WTC11 (cell line): Measurements from ENCODE around the gene ZNF853. TPM values are rescaled to one million over a fixed set of nuclear protein-coding genes. Genes with fewer than 3 reads are reported as not detected.
"Not testable (repeated sequence)": the region's sequence is repeated elsewhere in the genome, so short reads cannot be mapped to it uniquely, and the experiment has no call there.

Source experiments
- ATAC-seq: fragments of 200-7000 bp; cut with Tn5 transposase; 2 replicates; pipeline ENCODE4 v1.10.0; 2021; ENCODE audit warnings: mild to moderate bottlenecking, moderate library complexity
- CTCF ChIA-PET: fragments of 300-600 bp; sonication (Branson Sonifier 250); formaldehyde crosslinking; loops from one replicate; lab custom pipeline; 2021; ENCODE audit warnings: antibody characterized with exemption; lab: Charles Lee
- POLR2A ChIA-PET: fragments of 350-600 bp; sonication (Branson Sonifier 250); formaldehyde crosslinking; loops from one replicate; lab custom pipeline; 2021; ENCODE audit warnings: antibody characterized with exemption; lab: Charles Lee
- DNase-seq: peaks from one replicate; pipeline ENCODE4 v3.0.0; 2021; ENCODE audit warnings: low spot score
- H3K27ac Mint-ChIP-seq: 2 replicates; pipeline ENCODE4 v1.8.0; 2021; ENCODE audit warnings: mixed read lengths
- H3K27me3 Mint-ChIP-seq: 2 replicates; pipeline ENCODE4 v1.8.0; 2021; ENCODE audit warnings: low read depth, mild to moderate bottlenecking, moderate library complexity, mixed read lengths
- H3K36me3 Mint-ChIP-seq: 2 replicates; pipeline ENCODE4 v1.8.0; 2021; ENCODE audit warnings: mixed read lengths
- H3K4me1 Mint-ChIP-seq: 2 replicates; pipeline ENCODE4 v1.8.0; 2022; ENCODE audit warnings: mixed read lengths
- H3K4me3 Mint-ChIP-seq: 2 replicates; pipeline ENCODE4 v1.8.0; 2021; ENCODE audit warnings: mild to moderate bottlenecking, moderate library complexity, mixed read lengths
- H3K9me3 Mint-ChIP-seq: 2 replicates; pipeline ENCODE4 v1.8.0; 2021; ENCODE audit warnings: mixed read lengths
- CBFB ChIP-seq: sonication (generic); formaldehyde crosslinking; IDR thresholded peaks from 2 replicates; pipeline ENCODE4 v1.8.1; 2022; ENCODE audit warnings: mild to moderate bottlenecking, low read depth, missing genetic modification reagents
- ELF4 ChIP-seq: sonication (generic); formaldehyde crosslinking; IDR thresholded peaks from 2 replicates; pipeline ENCODE4 v1.8.1; 2022; ENCODE audit warnings: low read depth, mild to moderate bottlenecking, moderate library complexity, missing genetic modification reagents
- GRHL2 ChIP-seq: fragments of 250-450 bp; sonication (Bioruptor Pico); IDR thresholded peaks from 2 replicates; pipeline ENCODE4 v1.8.0; 2022; ENCODE audit warnings: mild to moderate bottlenecking, moderate library complexity; ENCODE audit not compliant: insufficient replicate concordance, severe bottlenecking
- HMGA2 ChIP-seq: fragments of 250-450 bp; sonication (Bioruptor Pico); IDR thresholded peaks from 2 replicates; pipeline ENCODE4 v1.4.0; 2021; ENCODE audit warnings: mild to moderate bottlenecking, moderate library complexity
- NFYB ChIP-seq: sonication (generic); formaldehyde crosslinking; conservative IDR thresholded peaks from 2 replicates; pipeline ENCODE4 v1.8.0; 2022; ENCODE audit warnings: low read depth, missing genetic modification reagents
- NR1H2 ChIP-seq: sonication (generic); formaldehyde crosslinking; IDR thresholded peaks from 2 replicates; pipeline ENCODE4 v1.9.0; 2021; ENCODE audit warnings: mild to moderate bottlenecking, moderate library complexity, missing genetic modification reagents
- OVOL2 ChIP-seq: fragments of 250-450 bp; sonication (Bioruptor Pico); IDR thresholded peaks from 2 replicates; pipeline ENCODE4 v1.9.0; 2021; ENCODE audit warnings: mild to moderate bottlenecking, borderline replicate concordance
- SMAD3 ChIP-seq: sonication (generic); formaldehyde crosslinking; IDR thresholded peaks from 2 replicates; pipeline ENCODE4 v1.8.0; 2022; ENCODE audit warnings: missing genetic modification reagents, mild to moderate bottlenecking, borderline replicate concordance
- SMAD4 ChIP-seq: sonication (generic); formaldehyde crosslinking; IDR thresholded peaks from 2 replicates; pipeline ENCODE4 v1.8.0; 2022; ENCODE audit warnings: mild to moderate bottlenecking, missing genetic modification reagents
- ZBTB21 ChIP-seq: sonication (generic); formaldehyde crosslinking; IDR thresholded peaks from 2 replicates; pipeline ENCODE4 v1.8.1; 2023; ENCODE audit warnings: mild to moderate bottlenecking, missing genetic modification reagents, borderline replicate concordance
- ZNF317 ChIP-seq: sonication (generic); formaldehyde crosslinking; IDR thresholded peaks from 2 replicates; pipeline ENCODE4 v1.8.1; 2023; ENCODE audit warnings: low read depth, mild to moderate bottlenecking, moderate library complexity, missing genetic modification reagents, borderline replicate concordance
- total RNA-seq: library from RNA; stranded (reverse); gene quantifications from 3 replicates; pipeline ENCODE4 v1.2.3, GENCODE V29; 2021
- TF ChIP-seq, protein P1 (sequence below): sonication (generic); formaldehyde crosslinking; conservative IDR thresholded peaks from 2 replicates; pipeline ENCODE4 v1.8.1; 2022; ENCODE audit warnings: mild to moderate bottlenecking, missing genetic modification reagents
- TF ChIP-seq, protein P2 (sequence below): sonication (generic); formaldehyde crosslinking; IDR thresholded peaks from 2 replicates; pipeline ENCODE4 v1.8.1; 2023; ENCODE audit warnings: mild to moderate bottlenecking, missing genetic modification reagents, moderate library complexity

ZNF853 gene
- total RNA-seq, 1 experiment from 2014 or later: 7.7 TPM

DNA sequence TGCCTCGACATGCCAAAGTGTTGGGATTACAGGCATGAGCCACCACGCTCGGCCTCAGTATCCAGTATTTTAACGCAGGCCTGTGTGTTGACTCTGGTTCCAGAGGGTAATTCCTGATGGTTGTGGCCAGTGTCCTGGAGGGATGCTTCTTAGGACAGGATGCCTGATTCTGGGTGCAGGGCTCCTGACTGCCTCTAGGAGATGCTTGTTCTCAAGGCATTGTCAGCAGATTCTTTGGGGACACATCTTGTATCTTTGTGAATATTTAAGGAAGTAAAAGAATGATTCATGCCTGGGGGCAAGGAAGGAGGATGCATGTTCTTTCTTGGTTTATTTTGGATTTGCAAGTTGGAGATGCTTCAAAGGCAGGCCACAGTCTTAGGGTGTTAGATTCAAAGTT is 36.0 kb upstream of the ZNF853 start (continued):
- no peak for TF ChIP-seq ELF4 (CRISPR knock-in tag)
- TF ChIP-seq, protein P1, sequence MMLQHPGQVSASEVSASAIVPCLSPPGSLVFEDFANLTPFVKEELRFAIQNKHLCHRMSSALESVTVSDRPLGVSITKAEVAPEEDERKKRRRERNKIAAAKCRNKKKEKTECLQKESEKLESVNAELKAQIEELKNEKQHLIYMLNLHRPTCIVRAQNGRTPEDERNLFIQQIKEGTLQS (CRISPR knock-in tag): no peak

DNA sequence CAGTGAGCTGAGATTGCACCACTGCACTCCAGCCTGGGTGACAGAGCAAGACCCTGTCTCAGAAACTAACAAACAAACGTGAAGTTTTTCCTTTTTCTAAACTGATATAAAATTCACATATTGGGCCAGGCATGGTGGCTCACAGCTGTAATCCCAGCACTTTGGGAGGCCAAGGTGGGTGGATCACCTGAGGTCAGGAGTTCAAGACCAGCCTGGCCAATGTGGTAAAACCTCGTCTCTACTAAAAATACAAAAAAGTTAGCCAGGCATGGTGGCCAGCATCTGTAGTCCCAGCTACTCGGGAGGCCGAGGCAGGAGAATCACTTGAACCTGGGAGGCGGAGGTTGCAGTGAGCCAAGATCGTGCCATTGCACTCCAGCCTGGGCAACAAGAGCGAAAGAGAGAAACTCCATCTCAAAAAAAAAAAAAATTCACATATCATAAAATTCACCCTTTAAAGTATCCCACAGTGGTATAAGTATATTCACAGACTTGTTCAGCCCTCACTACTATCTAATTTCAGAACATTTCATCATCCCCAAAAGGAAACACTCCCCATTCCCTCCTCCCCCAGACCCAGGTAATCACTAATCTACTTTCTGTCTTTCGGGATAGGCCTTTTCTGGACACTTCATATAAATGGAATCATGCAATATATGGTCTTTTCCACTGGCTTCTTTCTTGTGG is 29.5 kb upstream of the ZNF853 start:
- H3K36me3 Mint-ChIP-seq: peaks cover 62% of the 10 kb centered on the region
- H3K27me3 Mint-ChIP-seq, H3K9me3 Mint-ChIP-seq, DNase-seq, H3K4me1 Mint-ChIP-seq, POLR2A ChIA-PET, ATAC-seq, H3K27ac Mint-ChIP-seq, H3K4me3 Mint-ChIP-seq: not testable (repeated sequence)
- CTCF ChIA-PET: interaction anchor here (0.9 kb wide), 1 partner anchor 10 kb away, joined by 3 read pairs; no protein-coding TSS in a partner anchor

DNA sequence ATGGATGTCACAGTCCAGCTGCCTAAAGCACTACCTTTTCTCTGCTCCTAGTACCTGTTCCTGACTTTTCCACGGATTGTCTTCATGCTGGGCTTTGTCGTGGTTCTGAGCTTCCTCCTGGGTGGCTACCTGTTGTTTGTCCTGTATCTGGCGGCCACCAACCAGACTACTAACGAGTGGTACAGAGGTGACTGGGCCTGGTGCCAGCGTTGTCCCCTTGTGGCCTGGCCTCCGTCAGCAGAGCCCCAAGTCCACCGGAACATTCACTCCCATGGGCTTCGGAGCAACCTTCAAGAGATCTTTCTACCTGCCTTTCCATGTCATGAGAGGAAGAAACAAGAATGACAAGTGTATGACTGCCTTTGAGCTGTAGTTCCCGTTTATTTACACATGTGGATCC is 26.8 kb upstream of the ZNF853 start:
- ATAC-seq: no peak
- ChIA-PET CTCF (interaction anchor here (0.6 kb wide), 1 partner anchor 42 kb away, joined by 3 read pairs; no protein-coding TSS in a partner anchor), POLR2A (interaction anchor here (1.2 kb wide), 1 partner anchor 73 kb away, joined by 4 read pairs; no protein-coding TSS in a partner anchor)
- Mint-ChIP-seq H3K27ac (no peak overlapping the region), H3K4me3 (peak overlapping the region; percentile 11; the same call in 1 of the 2 replicates), H3K4me1 (peaks cover 9% of the 10 kb centered on the region), H3K9me3 (no peaks in the 10 kb centered on the region), H3K27me3 (no peaks in the 10 kb centered on the region; the same call in 1 of the 2 replicates), H3K36me3 (peaks cover 50% of the 10 kb centered on the region)
- TF ChIP-seq SMAD4 (CRISPR knock-in tag) (no peak), ZNF317 (CRISPR knock-in tag) (no peak), HMGA2 (CRISPR knock-in tag) (no peak)
- no peak for DNase-seq

DNA sequence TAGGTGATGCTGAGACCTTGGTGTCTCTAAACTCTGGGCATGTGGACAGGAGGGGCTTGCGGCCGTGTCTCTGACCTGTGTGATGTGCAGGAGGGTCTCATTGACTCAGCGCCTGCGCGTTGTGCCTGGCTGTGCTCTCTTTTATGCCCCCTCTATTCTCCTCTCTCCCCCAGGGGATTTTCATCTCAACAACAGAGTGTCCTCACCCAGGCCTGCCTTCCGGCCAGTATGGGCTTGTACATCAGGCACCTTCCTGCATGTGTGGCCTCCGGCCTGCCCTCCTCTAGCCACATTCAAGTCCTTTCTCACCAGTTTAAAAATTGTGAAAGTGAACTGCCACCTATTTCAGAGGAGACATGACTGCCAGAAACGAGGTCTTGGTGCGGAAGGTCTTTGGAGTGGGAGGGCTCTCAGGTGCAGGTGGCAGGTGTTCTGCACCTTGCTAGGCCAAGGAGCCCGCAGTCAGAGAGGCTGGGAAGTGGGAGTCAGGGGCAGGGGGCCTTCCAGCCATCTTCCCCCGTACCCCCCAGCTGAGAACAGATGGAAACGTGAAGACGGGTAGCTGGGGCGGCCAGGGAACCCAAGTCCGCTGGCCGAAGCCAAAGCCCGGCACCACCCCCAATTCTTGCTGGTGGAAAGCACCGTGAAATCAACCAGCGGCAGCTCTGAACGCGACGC is 26.1 kb upstream of the ZNF853 start:
- ATAC-seq (peak; percentile 13), DNase-seq (no peak)
- 0 out of 2 replicates have a peak overlapping the region, but pooled peaks have one; percentile 65 for H3K27ac Mint-ChIP-seq
- no peaks in the 10 kb centered on the region for H3K9me3 Mint-ChIP-seq
- ChIA-PET CTCF (interaction anchor here (0.5 to 2.7 kb wide), 13 partner anchors 9 to 787 kb away, joined by 3 to 27 read pairs (median 5); partner anchors contain the start of gene ZDHHC4), POLR2A (interaction anchor here (0.6 to 1.2 kb wide), 2 partner anchors 72 to 73 kb away, joined by 4 to 5 read pairs; no protein-coding TSS in a partner anchor)
- H3K4me3 Mint-ChIP-seq: peak overlapping the region; percentile 73
- peaks cover 48% of the 10 kb centered on the region for H3K36me3 Mint-ChIP-seq
- peaks cover 9% of the 10 kb centered on the region for H3K4me1 Mint-ChIP-seq
- H3K27me3 Mint-ChIP-seq: no peaks in the 10 kb centered on the region; the same call in 1 of the 2 replicates
- TF ChIP-seq, protein P2, sequence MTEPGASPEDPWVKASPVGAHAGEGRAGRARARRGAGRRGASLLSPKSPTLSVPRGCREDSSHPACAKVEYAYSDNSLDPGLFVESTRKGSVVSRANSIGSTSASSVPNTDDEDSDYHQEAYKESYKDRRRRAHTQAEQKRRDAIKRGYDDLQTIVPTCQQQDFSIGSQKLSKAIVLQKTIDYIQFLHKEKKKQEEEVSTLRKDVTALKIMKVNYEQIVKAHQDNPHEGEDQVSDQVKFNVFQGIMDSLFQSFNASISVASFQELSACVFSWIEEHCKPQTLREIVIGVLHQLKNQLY (CRISPR knock-in tag): no peak
- TF ChIP-seq OVOL2 (CRISPR knock-in tag): no peak
- TF ChIP-seq CBFB (CRISPR knock-in tag): no peak
- TF ChIP-seq ZBTB21 (CRISPR knock-in tag): no peak
- no peak for TF ChIP-seq SMAD4 (CRISPR knock-in tag)
- no peak for TF ChIP-seq NR1H2 (CRISPR knock-in tag)
- TF ChIP-seq SMAD3 (CRISPR knock-in tag): no peak
- TF ChIP-seq NFYB (CRISPR knock-in tag): no peak
- no peak for TF ChIP-seq GRHL2 (CRISPR knock-in tag)
- TF ChIP-seq, all 79 proteins: peak for 0
